HK-2 (cell line): ENCODE data around the gene CDKAL1.
"Not testable (repeated sequence)": the region's sequence is repeated elsewhere in the genome, so short reads cannot be mapped to it uniquely, and the experiment has no call there.

Experiments
- DNase-seq: peaks from one replicate; pipeline ENCODE4 v3.0.0-alpha.2; 2018; ENCODE audit not compliant: unreplicated experiment

CDKAL1 gene

DNA sequence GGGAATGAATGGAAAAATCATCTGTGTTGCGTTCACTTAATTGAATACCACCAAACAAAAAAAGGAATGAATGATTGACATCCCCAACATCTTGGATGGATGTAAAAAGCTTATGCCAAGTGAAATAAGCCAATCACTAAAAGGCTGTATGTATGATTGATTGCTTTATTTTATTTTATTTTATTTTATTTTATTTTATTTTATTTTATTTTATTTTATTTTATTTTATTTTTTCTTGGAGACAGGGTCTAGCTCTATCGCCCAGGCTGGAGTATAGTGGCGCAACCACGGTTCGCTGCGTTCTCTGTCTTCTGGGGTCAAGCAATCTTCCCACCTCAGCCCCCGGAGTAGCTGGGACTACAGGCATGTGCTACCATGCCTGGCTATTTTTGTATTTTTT lies 263.3 kb downstream of the CDKAL1 start:
- DNase-seq, result no peak

DNA sequence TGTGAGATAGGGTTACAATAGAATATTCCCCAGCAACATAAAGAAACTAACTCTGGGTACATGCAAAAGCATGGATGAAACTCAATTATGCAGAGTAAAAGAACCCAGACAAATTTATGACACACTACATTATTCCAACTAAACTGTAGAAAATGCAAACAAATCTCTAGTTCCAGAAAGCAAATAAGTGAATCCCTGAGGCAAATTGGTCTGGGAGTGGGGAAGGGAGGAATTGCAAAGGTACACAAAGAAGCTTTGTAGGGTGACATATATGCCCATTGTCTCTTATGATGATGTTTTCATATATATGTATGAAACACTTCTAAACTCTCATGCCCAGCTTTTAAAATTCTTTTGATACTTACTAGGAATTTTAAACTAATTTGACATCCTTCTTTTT lies 266.0 kb downstream of the CDKAL1 start:
- no peak for DNase-seq

DNA sequence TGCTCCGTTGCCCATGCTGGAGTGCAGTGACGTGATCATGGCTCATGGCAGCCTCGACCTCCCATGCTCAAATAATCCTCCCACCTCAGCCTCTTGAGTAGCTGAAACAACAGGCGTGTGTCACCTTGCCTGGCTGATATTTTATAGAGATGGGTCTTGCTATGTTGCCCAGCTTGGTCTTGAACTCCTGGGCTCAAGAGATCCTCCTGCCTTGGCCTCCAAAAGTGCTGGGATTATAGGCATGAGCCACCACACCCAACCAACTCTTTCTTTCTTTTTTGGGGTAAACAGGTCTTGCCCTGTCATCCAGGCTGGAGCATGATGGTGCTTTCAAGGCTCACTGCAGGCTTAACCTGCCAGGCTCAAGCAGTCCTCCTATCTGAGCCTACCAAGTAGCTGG lies 266.4 kb downstream of the CDKAL1 start:
- DNase-seq, result no peak

DNA sequence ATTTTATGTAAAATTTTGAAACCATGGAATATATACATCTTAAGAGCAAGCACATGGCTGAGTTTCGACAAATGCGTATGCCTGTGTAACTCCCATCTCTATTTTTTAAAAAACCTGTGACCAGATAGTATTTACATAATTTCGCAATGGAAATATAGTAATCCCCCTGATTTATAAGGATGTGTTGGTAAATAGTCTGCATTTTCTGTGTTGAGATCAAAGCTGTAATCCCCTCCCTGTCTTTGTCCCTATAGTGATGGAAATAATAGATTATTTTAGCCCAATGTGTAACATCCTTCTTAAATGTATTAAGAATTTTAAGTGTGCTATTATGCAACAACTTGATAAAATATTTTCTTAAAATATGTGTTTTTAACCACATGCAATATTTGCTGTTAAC lies 267.3 kb downstream of the CDKAL1 start:
- DNase-seq, result no peak

DNA sequence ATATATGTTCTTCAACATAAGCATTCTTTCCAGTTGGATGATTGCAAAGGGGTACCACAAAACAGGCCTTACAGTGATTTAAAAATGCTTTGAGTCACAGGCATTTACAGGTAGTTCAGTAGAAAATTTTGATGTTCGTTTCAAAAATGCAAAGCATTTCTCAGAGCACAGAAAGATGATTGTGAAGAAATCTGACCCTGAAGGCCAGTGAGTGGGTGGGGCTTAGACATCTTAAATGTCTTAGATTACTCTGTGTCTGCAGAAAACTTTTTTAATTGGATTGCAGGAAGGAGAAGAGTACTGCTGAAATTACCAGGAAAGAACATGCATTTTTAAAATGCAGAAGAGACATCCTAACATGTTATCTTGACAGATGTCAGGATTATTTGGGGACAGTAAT lies 268.3 kb downstream of the CDKAL1 start:
- no peak for DNase-seq

DNA sequence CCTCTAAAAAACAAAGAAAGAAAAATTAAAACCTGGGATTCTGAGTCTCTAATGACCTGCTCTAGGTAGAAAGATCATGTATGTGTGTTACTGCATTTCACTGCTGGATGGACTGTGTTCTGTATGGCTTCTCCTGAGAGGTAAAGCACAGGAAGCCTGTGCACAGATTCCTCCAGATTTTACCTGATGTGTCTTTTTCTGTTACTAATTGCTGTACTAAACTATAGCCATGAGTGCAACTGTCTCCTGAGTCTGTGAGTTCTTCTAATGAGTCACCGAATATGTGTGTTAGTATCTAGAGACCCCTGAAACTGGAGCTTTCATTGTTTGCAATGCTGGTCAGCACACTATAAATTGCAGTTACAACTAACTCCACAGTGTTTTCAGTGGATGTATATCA lies 270.8 kb downstream of the CDKAL1 start:
- no peak for DNase-seq

DNA sequence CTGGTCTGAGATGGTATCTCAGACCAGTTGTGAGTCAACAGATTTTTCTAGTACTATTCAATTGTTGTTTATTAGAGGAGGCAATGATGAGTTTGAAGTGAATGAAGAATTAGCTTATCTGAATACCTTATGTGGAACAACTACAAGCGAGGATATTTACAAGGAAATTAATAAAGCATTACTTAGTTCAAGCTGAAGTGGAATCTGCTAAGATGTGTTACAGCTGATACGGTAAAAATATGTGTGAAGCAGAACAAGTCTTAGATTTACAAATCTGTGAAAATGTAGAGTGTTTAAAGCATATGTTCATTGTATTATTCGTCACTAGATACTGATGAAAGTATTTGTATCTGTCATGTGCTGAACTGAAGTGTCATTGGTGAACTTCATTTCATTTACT lies 272.4 kb downstream of the CDKAL1 start:
- no peak for DNase-seq

DNA sequence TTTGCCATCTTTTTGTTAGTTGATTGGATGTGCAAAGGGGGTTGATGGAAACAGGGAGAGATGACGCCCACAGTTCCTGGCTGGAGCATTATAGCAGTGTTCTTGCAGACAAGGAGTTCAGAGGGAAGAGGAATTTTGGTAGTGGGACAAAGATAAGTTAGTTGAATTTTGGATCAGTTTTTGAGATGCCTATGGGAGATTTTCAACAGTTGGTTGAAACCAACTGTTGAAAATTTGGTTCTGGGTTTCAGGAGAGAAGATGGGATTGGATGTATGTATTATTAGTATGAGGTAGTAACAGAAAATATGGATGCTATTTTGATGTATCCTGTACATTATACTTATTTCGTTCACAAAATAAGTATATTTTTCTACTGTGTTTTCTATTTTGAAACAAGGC lies 274.2 kb downstream of the CDKAL1 start:
- DNase-seq, result no peak

DNA sequence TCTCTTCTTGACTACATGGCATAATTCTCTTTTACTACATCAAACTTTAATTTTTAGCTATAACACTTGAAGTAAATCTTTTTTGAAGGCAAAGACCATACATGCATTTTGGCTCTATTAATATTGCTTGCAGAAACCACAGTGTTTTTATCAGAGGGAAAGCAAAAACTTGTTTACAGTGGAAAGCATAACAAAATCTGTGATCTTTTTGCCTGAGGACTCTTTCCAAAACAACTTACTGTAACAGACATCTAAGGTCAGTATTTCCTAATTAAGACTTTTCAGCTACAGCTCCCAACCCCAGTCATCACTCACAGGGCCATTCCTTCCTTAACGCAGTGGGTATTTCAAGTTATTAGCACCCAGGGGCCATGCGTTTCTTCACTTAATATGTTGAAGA lies 274.7 kb downstream of the CDKAL1 start:
- DNase-seq, result no peak

DNA sequence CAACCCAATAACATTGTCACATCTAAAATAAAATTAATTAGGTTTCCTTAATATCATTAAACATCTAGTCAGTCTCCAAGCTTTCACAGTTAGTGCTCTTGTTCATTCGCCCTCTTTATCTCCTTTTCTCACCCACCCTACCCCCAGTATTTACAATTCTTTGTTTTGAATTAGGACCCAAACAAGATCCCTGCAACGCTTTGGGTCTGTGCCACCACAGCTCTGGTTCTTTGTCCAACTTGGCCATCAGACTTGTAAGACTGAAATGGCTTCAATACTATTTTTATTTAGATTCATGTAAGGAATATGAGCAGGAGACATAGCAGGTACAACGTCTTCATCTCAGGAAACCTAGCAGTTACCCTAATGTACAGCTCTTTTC lies 276.5 kb downstream of the CDKAL1 start:
- DNase-seq, result no peak

DNA sequence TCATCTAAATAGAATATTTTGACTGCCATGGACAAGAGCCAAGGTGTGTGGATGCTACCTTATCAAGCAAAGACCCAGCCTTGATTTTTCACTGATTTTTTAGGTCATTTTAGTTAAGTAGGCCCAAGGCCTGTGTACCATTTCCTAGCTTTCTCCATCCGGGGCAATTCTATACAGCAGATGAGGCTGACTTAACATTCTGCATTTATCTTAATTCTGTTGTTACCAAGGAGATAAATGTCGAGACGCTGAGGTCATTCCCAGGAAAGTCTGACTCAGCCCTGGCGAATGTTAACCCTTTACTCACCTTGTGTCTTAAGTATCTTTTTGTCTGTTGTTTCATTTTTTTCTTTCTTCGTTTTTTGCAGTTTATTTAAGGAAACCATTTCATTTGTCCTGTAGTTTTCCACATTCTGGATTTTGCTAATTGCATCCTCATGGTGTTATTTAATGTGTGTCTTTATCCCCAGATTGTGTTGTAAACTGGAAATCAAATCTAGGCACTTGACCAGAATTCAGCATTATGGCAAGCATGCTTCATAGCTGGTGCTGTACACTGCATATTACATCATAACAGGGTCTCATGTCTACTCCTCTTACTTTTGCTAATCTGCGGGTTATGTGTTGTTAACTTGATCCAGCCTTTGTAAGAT lies 277.0 kb downstream of the CDKAL1 start:
- DNase-seq, result peak; percentile 59

DNA sequence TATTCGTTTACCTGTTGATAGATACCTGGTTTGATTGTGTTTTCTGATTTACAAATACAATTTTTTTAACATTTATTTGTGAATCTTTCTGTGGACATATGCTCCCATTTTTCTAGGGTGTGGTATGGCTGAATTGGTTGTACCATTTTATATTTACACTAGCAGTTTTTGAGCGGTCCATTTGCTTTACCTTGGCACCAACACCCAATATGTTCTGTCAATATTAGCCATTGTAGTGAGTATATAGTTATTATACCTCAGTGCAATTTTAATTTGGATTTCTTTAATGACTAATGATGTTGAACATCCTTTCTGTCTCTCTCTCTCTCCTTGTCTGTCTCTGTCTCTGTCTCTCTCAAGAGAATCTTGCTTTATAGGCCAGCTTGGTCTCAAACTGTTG lies 278.5 kb downstream of the CDKAL1 start:
- no peak for DNase-seq

DNA sequence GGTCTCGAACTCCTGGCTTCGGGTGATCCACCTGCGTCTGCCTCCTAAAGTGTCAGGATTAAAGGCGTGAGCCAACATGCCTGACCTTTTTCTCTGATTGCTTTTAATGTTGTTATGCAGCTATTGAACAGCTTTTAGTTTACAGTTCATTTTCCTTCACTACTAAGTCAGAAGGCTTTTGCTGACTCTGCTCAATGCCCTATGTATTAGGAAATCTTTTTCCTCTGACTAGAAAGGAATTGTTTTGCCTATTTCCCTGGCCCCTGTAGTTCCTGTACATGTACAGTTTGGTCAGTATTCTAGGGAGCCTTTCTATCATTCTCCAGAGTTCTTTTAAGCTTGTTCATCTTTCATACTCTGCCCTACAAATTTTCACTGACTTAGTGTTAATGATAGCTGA lies 280.2 kb downstream of the CDKAL1 start:
- DNase-seq, result no peak

DNA sequence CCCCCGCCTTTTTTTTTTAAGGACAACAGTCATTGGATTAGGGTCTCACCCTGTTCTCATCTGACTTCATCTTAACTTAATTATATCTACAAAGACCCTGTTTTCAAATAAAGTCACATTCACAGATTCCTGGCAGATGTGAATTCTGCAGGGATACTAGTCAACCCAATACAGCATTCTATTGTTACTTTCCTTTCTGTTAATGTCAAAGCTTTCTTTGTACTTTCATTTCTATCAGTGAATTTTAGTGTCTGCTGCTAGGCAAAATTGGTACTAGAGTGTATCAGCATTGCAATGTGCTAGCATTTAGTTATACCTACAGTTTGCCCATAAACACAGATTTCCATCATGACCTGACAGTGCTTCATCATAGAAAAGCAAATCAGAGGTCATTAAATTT lies 281.9 kb downstream of the CDKAL1 start:
- no peak for DNase-seq

DNA sequence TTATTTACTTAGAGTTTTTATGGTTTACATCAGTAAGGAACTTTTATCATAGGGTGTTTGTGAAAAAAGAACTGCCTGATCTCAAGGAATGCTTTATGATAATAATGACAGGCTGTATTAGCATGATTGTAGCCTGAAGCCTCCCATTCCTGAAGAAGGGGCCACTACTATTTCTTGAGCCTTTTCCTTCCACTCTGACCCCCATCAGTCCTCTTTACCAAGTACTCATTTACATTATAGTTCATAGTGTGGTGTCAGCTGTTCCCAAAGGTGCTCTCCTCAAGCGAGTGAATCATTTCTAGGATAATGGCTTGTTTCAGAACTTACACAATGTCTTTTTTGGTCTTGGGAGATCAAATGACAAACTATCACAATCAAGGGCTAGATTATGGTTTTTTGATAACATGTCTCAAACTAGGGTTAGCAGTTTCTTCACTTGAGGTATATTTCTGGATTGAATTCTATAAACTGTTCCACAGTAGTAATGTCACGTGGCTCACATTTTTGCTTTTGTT lies 283.6 kb downstream of the CDKAL1 start:
- DNase-seq, result no peak

DNA sequence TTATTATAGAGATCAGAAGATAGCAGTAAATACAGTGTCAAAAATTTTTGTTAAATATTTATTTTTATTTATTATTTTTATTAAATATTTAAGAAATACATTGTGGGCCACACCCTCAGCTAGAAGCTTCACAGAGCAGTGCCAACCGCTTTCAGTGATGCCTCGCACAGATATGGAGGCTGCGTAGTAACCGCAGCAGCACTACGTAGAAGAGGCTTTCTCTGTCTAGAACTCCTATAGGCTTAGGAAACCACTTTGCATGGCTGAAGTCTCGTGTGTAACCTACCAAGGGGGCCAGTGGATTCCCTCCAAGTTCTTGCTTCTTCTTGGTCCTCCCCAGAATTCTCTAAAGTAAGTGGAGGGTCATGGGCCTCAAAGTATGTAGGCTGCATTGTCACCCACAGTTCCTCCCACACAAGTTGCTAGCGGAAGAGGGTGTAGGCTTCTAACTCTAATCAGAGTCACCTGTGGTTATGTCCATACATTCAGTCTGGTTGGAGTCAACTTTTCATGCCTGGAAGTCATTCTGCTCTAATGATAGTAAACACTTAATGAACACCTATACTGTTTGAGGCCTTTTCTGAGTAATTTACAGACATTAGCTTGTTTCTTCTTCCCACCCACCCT lies 285.6 kb downstream of the CDKAL1 start:
- no peak for DNase-seq

DNA sequence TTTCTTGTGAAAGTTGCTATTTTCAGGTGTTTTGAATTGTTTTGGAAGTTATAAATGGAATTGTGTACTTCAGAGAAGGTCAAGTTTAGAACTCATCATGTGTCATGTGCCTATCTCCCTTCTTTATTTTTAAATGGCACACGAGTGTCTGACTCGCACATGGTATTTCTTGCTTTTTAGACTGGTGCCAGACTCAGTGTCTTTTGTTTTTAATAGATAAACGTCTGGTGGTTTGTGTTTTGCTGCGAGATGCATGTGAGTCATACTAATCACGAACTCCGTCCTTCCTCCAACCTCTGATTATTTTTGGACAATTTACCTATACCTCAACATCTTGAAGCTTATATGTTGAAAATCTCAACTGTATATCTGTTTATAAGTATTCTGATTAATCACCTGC lies 292.1 kb downstream of the CDKAL1 start:
- DNase-seq, result no peak

DNA sequence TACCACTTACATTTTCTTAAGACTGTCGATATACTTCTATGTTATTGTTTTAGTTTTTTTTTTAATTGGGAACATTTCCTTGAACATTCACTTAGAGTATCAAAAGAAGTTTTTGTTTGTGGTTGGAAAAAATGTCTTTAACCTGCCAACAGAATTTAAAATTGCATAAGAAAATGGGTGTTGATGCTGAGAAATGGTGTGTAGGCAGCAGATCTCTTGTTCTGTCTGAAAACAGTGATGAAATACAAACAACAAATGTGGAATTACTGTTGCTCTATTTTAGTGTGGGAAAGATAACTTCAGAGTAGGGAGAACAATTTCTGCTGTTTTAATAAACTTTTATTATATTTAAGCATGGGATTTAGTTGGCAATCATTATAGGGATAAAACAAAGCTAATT lies 293.5 kb downstream of the CDKAL1 start:
- DNase-seq, result no peak

DNA sequence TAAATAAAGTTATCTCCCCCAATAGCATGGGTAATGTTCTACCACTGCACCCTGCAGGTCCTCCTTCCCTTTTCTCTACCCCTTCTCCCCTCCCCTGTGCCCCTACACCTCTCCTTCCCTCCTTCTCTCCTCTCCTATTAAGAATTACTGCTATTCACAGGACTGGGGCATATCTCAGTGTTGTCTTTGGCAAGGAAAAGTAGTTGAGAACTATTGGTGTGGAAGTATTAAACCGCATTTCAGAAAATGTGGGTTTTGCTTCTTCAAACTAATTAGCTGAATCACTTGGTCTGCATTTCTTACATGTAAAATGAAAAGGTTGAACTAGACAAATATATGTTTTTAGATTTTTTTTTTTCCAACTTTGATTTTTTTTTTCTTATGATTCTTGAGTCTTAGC lies 296.3 kb downstream of the CDKAL1 start:
- DNase-seq, result no peak

DNA sequence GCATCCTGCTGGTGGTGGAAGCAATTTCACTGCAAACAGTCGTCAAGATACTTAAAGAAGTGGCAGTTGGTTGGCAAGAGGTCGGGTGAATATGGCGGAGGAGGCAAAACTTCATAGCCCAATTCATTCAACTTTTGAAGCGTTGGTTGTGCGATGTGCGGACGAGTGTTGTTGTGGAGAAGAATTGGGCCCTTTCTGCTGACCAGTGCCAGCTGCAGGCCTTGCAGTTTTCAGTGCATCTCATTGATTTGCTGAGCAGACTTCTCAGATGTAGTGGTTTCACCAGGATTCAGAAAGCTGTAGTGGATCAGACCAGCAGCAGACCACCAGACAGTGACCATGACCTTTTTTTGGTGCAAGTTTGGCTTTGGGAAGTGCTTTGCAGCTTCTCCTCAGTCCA lies 297.0 kb downstream of the CDKAL1 start:
- not testable (repeated sequence) for DNase-seq

DNA sequence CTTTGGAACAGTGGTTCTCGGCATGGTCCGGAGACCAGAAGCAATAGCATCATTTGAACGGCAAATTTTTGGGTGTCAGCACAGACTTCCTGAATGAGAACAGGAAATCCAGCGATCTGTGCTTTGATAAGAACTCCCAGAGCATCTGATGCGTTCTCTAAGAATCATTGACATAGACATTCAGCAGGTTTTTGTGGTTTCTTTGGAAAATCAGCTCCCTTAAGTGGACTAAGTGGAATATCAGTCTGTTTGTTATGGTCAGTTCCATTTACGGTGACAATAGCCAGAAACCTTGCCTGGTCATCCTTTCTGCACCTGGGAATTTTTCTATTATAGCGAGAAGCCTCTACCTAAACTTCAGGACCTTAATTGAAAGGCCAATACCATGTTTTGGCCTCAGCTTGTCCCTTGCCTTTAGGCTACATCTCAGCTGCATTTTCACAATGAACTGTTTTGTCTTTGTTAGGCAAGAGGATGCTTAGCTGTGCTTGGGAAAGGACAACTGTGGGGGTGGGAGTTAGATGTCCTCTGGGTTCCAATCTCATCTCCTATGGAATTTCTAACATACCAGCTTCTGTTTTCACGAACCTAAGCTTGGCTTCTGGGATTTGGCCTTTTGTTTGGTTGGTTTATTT lies 299.7 kb downstream of the CDKAL1 start:
- DNase-seq, result no peak

DNA sequence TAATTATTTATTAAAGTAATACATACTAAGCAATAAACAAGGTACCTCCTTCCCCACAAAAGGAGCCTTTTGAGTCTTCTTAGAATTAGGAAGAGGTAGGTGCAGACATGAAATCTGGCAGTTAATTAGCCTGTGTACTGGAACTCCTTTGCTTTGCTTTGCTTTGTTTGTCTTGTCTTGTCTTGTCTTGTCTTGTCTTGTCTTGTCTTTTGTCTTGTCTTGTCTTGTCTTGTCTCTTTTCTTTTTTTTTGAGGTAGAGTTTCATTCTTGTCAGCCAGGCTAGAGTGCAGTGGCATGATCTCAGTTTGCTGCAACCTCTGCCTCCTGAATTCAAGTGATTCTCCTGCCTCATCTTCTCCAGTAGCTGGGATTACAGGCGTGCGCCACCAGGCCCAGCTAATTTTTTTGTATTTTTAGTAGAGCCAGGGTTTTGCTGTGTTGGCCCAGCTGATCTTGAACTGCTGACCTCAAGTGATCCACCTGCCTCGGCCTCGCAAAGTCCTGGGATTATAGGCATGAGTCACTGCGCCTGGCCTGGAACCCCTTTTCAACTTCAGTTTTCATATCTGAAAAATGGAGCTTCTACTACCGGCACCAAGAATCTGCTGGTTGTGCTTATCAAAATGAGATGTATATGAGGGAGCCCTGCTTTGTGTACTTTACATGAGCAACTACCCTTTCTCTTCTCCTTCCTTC lies 301.2 kb downstream of the CDKAL1 start:
- DNase-seq, result no peak

DNA sequence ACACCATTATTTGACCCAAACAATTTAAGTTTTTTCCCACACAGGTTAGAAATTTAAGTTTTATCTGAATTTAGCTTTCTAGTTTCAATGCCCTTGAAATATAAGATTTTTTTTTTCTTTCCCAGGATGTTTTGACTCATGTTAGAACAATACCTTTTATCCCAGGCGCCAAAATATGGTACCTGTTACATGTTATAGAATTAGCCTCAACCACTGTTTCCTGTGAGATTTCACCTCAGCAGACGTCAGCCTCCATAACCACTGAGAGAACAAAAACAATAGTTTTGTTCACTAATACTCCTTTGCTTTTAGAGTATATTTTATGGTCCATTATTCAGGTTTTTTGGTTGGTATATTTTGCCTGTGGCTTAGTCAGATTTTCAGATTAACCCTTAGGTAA lies 302.9 kb downstream of the CDKAL1 start:
- no peak for DNase-seq
